GM21737 (cell line): ENCODE data around the gene IDH3G.

ENCODE experiments used
- ATAC-seq: cut with Tn5 transposase; IDR thresholded peaks from one replicate; pipeline ENCODE4 v1.9.1; 2021; ENCODE audit warnings: mild to moderate bottlenecking, moderate library complexity; ENCODE audit not compliant: unreplicated experiment

Gene IDH3G

DNA sequence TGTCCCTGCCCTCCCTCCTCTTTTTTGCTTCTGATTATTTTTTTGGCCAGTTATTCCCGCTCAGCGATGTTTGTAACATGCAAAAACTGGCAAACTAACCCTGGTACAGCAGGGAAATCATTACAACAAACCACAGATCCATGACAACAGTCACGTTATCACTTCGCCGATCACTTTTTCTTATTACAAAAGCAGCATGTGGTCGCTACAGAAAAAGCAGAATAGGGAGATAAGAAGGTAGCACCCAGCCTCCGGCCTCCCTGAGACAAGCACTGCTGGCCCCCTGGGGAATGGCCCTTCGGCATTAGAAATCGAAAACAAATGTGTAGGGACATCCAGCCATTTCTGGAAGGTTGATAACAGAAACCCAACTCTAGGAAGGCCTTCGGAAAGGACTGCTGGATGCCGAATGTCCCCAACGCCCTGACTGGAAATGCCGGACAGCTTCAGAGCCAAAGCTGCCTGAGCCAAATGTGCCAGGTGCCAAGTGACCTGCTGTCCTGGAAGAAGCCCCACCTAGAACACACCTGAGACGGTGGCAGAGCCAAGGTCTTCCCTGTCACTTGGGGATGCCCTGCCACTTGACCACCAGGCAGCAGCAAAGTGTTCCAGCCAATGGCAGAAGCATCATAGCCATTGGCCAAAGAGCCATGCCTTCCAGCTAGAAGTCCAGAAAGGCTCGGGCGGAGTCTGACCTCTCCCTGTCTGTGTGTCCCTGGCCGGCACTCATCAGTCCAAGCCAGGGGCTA, 2.9 kb downstream of the IDH3G start:
- ATAC-seq, result no peak

DNA sequence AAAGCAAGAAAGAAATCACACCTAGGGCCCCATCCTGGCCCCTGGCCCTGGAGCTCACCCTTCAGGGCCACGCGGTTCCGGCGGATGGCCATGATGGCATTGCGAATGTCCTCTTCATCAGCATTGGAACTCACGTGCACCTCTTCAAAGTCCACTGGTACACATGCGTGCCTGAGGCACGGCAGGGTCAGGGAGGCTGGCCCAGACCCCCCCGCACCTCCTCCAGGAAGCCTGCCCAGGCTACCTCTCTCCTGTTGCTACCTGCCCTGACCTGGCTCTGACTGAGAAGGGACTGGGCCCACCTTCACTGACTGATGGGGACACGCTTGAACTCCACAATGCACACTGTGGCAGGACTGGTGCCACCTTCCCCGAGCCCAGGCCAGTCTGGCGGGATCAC, 4.5 kb downstream of the IDH3G start:
- no peak for ATAC-seq

DNA sequence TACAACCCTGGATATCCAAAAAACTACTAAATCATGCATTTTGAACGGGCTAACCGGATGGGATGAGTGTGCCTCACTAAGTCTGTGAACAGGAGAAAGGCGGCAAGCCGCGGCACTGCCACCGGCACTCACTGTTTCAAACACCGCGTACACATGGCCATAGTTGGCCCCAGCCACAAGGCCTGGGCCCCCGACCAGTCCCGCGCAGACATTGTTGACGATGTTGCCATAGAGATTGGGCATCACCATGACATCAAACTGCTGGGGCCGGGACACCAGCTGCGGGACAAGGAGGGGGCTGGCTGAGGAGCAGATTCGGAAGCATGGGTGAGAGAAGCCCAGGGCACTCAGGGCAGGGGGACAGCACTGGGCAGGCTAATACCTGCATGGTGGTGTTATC, 7.5 kb downstream of the IDH3G start:
- no peak for ATAC-seq

DNA sequence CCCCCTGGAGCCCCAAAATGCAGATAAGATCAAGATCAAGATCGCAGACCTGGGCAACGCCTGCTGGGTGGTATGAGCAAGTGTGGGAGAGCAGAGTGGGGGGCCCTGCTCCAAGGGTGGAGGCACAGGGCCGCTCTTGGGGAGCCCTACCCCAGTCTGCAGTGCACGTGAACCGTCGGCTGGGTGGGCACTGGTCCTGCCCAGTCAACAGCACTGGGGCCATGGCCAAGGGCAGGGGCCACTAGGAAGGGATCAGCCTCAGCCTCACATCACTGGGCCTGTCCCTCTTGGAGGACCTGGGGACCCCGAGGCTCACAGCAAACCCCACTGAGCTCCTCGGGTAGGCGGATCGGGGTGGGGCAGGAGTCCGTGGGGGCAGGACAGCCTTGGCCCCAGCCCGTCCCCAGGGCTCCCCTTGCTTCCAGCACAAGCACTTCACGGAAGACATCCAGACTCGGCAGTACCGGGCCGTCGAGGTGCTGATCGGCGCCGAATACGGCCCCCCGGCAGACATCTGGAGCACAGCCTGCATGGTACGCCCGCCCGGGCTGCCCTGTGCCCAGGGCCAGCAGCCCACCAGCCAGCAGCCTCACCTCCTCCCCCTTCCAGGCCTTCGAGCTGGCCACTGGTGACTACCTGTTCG, 9.7 kb downstream of the IDH3G start:
- ATAC-seq, result no peak

DNA sequence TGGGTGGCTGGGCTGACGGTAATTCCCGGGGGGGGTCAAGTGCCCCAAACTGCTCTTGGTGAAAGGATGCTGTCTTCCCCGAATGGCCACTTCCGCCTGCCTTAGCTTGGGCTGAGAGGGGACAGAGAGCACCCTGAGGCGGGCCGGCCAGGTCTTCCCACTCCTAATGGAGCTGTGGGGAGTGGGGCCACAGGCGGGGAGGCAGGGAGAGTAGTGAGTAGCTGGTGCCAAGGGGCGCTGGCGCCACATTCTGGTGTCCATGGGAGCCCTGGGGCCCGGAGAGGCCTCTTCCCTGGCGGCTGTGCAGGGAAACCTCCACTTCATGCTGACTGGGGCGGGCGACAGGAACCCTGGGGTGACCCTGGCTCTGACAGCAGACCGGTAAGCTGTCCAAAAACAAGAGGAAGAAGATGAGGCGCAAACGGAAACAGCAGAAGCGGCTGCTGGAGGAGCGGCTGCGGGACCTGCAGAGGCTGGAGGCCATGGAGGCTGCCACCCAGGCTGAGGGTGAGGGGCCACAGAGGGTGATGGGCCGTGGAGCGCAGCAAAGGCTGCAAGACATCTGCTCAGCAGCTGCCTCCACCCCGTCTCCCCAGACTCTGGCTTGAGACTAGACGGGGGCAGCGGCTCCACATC, 10.7 kb downstream of the IDH3G start:
- no peak for ATAC-seq

DNA sequence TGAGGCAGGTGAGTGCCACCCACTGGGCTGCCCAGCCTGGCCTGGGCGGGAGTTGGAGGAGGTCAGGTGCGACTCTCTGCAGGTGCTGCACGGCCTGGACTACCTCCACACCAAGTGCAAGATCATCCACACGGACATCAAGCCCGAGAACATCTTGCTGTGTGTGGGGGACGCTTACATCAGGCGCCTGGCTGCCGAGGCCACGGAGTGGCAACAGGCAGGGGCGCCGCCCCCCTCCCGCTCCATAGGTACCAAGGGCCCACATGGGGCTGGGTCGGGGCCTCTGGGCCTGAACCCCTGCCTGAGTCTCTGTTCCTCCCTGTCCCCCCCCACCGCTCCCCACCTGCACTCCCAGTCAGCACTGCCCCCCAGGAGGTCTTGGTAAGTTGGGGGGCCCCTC, 11.3 kb downstream of the IDH3G start:
- ATAC-seq, result no peak

DNA sequence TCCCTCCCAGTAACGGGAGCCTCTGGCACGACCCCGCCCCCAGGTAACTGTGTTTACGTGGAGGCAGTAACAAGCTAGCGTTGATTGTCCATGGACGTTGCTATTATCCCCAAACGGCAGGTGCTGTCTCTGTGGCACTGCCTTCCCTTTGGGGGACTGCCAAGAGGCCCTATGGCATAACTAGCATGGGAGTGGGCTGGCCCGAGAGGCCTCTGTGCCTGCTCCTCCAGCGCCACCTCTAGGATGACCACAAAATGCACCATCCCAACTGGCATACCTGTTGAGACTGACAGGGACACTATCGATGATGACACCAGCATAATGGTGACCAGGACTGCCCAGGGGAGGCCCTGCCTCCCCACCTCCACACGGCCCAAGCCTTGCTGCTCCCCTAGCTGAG, 11.9 kb downstream of the IDH3G start:
- ATAC-seq, result no peak

DNA sequence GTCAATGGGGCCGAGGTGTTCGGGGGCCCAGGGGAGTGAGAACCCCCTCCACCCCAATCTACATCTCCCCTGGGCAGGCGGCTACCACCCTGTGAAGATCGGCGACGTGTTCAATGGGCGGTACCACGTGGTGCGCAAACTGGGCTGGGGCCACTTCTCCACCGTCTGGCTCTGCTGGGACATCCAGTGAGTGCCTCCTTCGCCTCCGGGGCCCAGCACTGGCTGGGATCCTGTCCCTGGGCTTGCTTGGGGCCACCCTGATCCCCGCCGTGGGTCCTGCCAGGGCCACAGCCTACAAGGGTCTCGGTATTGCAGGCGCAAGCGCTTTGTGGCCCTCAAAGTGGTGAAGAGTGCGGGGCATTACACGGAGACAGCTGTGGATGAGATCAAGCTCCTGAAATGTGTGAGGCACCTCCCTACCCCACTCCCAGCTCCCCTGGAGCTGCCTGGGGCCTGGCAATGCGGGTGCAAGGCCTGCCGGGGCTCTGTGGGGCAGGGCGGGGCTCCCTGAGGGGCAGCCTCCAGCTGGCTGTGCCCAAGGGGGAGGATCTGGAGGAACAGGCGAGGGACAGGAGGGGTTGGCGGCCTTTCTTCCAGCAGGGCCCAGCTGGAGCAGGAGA, 12.6 kb downstream of the IDH3G start:
- ATAC-seq, result no peak

DNA sequence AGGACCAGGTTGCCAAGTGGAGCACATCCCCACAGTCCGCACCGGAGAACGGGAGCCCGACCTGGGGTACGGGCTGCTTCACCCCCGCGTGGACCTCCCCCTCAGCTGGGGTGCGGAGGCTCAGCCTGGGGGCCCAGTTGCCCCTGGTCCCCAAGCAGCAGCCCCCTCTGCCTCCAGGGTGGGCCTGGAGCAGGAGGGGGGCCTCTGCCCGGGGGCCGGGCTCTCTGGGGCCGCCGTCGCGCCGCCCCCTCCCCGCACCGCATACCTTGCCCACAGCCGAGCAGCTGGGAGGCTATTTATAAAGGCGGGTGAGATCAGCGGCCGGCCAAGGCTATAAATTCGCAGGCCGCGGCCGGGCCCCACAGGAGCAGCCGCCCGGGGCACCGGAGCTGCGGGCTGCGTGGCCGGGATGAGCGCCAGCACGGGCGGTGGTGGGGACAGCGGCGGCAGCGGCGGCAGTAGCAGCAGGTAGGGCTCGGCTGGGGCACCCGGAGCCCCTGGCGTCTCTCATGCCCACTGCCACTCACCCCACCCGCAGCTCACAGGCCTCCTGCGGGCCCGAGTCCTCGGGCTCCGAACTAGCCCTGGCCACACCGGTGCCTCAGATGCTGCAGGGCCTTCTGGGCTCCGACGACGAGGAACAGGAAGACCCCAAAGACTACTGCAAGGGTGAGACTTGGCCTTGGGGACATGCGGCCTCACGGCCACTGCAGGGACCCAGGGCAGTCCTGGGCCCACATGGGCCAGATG, 13.3 kb downstream of the IDH3G start, which contains the start of gene SRPK3:
SRPK3 (plus strand) TSS at position 364 of the 750 bp plus-strand sequence; CDS start at position 410, 46 bp downstream.
- no peak for ATAC-seq

DNA sequence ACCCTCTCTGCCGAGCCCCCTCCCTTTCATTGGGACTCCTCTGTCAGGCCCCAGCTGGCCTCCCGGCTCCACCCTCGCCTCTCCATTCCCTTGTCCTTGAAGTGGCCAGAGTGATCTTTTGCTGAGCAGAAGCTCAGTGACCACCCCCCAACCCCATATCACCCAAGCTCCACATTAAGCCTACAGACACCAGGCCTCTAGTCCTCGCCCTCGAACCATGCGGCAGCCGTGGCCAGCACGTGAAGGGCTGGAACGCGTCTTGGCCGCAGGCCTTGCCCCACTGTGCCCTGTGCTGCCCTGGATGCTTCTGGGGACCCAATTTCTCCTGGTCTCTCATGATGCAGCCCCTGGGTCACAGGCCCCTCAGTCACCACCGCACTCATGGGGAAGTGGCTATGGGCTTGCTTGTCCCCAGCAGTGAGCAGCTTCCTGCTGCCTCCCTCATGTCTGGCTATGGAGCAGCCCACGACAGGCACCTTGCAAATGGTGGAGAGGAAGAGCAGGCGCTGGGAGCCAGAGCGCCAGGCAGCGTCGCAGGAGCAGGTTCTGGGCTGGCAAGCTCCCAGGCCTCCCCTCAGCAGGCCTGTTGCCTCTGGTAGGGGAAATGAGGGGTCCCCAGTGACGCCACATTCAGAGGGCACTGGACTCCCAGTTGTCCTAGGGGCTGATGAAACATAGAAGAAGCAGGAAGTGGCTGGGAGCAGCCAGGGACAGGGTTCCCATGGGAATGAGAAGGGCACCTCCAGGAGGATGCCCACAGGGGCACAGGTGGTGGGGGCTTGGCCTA, 14.1 kb downstream of the IDH3G start:
- ATAC-seq, result no peak

DNA sequence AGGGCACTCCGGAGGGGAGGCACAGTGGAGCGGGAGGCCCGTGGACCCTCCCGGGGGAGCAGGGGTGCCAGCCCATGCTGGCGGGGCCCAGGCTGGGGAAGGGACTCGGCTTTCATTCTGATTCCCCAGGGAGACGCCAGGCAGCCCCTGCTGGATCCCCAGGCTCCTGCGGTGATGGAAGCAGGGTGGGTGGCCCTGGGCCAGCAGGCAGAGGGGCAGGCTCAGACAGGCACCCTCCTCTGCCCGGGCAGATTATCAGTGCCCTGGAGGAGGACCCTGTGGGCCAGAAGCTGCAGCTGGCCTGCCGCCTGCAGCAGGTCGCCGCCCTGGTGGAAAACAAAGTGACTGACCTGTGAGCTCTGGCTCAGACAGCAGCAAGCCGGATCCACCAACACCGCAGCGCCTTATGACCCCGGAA, 15.5 kb downstream of the IDH3G start:
- no peak for ATAC-seq

DNA sequence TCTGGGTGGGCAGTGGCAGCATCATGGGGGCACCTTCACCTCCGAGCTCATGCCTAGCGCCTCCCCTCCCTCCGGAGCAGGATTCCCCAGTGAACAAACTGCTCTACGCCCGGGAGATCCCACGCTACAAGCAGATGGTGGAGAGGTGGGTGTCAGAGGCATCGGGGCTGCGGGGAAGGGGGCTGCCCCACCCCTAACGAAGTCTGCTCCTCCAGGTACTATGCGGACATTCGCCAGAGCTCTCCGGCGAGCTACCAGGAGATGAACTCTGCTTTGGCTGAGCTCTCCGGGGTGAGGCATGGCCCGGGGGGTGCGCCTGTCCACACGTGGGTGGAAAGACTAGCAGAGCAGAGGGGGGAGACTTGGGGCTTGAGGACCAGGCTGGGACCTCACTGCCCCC, 16.0 kb downstream of the IDH3G start:
- no peak for ATAC-seq

DNA sequence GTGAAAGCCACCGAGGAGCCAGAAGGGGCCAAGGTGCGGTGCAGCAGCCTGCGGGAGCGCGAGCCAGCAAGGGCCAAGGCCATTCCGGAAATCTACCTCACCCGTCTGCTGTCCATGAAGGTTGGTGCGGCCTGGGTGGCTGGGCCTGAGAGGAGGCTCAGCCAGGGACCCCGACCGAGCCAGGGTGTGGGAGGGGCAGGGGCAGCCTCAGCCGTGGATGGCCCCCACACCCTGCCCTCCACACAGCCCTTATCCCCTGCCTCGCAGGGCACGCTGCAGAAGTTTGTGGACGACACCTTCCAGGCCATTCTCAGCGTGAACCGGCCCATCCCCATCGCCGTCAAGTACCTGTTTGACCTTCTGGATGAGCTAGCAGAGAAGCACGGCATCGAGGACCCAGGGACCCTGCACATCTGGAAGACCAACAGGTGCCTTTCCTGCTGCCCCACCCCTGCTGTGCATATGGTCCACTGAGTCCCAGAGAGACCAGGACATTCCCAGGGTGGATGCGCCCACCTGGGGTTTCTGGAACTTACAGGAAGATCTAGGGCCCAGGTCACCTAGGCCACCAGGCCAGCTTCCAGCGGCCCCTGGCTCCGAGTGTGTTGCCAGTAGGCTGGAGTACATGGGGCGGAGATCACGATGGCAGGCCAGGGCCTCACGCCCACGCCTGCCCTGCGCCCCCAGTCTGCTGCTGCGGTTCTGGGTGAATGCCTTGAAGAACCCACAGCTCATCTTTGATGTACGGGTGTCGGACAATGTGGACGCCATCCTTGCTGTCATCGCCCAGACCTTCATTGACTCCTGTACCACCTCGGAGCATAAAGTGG, 16.7 kb downstream of the IDH3G start:
- ATAC-seq, result no peak

DNA sequence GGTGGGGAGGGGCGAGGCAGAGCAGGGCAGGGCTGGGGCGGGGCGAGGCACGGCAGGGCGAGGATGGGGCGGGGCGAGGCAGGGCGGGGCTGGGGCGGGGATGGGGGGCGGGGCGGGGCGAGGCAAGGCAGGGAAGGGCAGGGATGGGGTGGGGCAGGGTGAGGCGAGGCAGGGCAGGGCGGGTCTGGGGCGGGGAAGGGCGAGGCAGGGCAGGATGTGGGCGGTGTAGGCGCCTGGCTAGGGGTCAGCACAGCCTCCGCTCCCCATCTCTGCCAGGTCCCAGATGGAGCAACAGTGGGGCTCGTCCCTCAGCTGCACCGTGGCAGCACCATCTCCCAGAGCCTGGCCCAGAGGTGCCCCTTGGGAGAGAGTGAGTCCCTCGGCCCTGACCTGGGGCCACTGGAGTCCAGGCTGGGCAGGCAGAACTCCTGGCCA, 17.5 kb downstream of the IDH3G start:
- no peak for ATAC-seq

DNA sequence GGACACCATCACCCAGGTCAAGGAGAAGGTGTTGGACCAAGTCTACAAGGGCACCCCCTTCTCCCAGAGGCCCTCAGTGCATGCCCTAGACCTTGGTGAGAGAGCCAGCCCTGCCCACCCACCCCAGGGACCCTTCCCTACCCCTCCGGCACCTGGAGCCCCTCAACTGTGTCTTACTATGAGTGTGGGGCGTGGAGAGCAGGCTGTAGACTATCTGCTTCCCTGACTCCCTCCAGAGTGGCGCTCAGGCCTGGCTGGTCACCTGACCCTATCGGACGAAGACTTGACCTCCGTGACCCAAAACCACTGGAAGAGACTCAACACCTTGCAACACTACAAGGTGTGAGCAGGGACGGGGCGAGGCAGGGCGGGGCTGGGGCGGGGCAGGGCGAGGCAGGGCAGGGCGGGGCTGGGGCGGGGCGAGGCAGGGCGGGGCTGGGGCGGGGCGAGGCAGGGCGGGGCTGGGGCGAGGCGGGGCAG, 18.0 kb downstream of the IDH3G start:
- ATAC-seq, result no peak

DNA sequence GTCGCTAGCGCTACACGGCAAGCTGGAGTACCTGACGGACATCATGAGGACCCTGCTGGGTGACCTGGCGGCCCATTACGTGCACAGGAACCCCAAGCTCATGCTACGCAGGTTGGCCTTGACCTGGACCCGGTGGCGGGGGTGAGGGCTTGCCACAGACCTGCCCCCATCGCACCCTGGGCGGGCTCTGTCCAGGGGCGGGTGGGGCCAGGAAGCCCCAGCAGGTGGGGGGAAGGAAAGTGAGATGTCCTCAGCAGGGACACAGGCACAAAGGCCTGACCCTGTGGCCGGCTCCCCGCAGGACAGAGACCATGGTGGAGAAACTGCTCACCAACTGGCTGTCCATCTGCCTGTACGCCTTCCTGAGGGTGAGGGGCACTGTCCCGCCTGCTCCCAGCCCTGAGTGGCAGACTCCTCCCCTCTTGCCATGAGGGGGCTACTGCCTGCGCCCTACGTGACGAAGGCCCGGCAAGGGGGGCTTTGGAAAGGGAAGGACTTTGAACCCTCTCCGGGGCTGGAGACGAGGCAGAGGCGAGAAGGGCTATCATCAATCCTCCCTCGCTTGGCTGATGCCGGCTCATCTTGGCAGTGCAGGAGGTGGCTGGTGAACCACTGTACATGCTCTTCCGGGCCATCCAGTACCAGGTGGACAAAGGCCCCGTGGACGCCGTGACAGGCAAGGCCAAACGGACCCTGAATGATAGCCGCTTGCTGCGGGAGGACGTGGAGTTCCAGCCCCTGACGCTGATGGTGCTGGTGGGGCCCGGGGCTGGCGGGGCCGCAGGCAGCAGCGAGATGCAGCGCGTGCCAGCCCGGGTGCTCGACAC, 18.7 kb downstream of the IDH3G start:
- ATAC-seq, result no peak

DNA sequence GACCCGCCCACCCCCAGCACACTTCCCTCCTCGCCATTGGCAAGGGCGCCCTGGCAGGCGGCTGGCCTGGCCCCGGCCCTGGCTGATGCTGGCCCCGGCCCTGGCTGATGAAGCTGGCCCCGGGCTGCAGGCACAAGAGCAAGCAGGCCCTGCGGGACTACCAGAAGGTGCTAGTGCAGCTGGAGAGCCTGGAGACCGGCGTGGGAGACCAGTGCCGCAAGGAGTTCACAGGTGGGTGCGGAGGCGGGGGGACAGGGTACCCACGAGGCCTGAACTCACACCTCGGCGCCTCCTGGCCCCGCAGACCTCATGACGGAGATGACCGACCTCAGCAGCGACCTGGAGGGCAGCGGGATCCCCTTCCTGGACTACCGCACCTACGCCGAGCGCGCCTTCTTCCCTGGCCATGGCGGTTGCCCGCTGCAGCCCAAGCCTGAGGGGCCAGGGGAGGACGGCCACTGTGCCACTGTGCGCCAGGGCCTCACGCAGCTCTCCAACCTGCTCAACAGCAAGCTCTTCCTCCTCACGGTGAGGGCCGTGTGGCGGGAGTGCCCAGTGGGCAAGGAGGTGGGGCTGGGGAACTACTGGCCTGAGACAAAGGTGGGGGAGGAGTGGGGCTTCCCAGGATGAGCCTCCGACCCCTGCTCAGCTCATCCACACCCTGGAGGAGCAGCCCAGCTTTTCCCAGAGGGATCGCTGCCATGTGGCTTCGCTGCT, 19.4 kb downstream of the IDH3G start:
- no peak for ATAC-seq
